ENCODE data around the gene HIF3A.

HIF3A gene

GRCh38 chr19:46330319-46330918 lies 33.6 kb downstream of the HIF3A start:
- DNase-seq (no peak), ATAC-seq (ENCODE audit: insufficient read depth, low read depth) (no peak)
- Histone ChIP-seq H3K79me2 (ENCODE audit: insufficient read depth, low read length) (no peaks in the 10 kb centered on the region), H3K27ac (ENCODE audit: low read length) (no peak overlapping the region), H3K4me3 (ENCODE audit: low read depth in 1 of 2, low read length in 2 of 2) (no peak overlapping the region), H3K9me3 (ENCODE audit: insufficient read depth, low read length, severe bottlenecking) (peaks cover 21% of the 10 kb centered on the region), H4K20me1 (ENCODE audit: insufficient read depth, low read length) (no peaks in the 10 kb centered on the region), H2AFZ (ENCODE audit: low read depth, low read length) (no peak overlapping the region), H3K4me1 (ENCODE audit: insufficient read depth, low read length) (no peaks in the 10 kb centered on the region), H3K36me3 (ENCODE audit: insufficient read depth, low read length) (no peaks in the 10 kb centered on the region), H3K4me2 (ENCODE audit: insufficient read depth, low read length) (no peak overlapping the region), H3K9ac (ENCODE audit: low read depth, low read length) (no peak overlapping the region), H3K27me3 (ENCODE audit: insufficient read depth, low read length, poor library complexity) (no peaks in the 10 kb centered on the region)
- TF ChIP-seq CTCF (IDR thresholded peaks at IDR 0.05; ENCODE audit: borderline replicate concordance, extremely low read depth, low read length, poor library complexity, severe bottlenecking) (no peak), EZH2 (IDR thresholded peaks at IDR 0.05; ENCODE audit: borderline replicate concordance, low read depth, low read length, severe bottlenecking) (no peak)

GRCh38 chr19:46337487-46337886 lies 40.6 kb downstream of the HIF3A start:
- Histone ChIP-seq H3K4me2 (ENCODE audit: insufficient read depth, low read length) (no peak overlapping the region), H3K79me2 (ENCODE audit: insufficient read depth, low read length) (no peaks in the 10 kb centered on the region), H3K9me3 (ENCODE audit: insufficient read depth, low read length, severe bottlenecking) (no peaks in the 10 kb centered on the region), H3K36me3 (ENCODE audit: insufficient read depth, low read length) (no peaks in the 10 kb centered on the region), H3K4me3 (ENCODE audit: low read depth in 1 of 2, low read length in 2 of 2) (no peak overlapping the region), H4K20me1 (ENCODE audit: insufficient read depth, low read length) (no peaks in the 10 kb centered on the region), H3K27ac (ENCODE audit: low read length) (no peak overlapping the region), H2AFZ (ENCODE audit: low read depth, low read length) (no peak overlapping the region), H3K9ac (ENCODE audit: low read depth, low read length) (no peak overlapping the region), H3K4me1 (ENCODE audit: insufficient read depth, low read length) (no peaks in the 10 kb centered on the region), H3K27me3 (ENCODE audit: insufficient read depth, low read length, poor library complexity) (peaks cover 4% of the 10 kb centered on the region)
- no peak for DNase-seq
- no peak for ATAC-seq (ENCODE audit: insufficient read depth, low read depth)
- TF ChIP-seq CTCF (IDR thresholded peaks at IDR 0.05; ENCODE audit: borderline replicate concordance, extremely low read depth, low read length, poor library complexity, severe bottlenecking) (no peak), EZH2 (IDR thresholded peaks at IDR 0.05; ENCODE audit: borderline replicate concordance, low read depth, low read length, severe bottlenecking) (no peak)

GRCh38 chr19:46339446-46339845 lies 42.6 kb downstream of the HIF3A start:
- Histone ChIP-seq H3K27me3 (ENCODE audit: insufficient read depth, low read length, poor library complexity) (peaks cover 4% of the 10 kb centered on the region), H2AFZ (ENCODE audit: low read depth, low read length) (no peak overlapping the region), H3K36me3 (ENCODE audit: insufficient read depth, low read length) (no peaks in the 10 kb centered on the region), H3K4me2 (ENCODE audit: insufficient read depth, low read length) (no peak overlapping the region), H3K27ac (ENCODE audit: low read length) (no peak overlapping the region), H4K20me1 (ENCODE audit: insufficient read depth, low read length) (no peaks in the 10 kb centered on the region), H3K9ac (ENCODE audit: low read depth, low read length) (no peak overlapping the region), H3K9me3 (ENCODE audit: insufficient read depth, low read length, severe bottlenecking) (no peaks in the 10 kb centered on the region), H3K79me2 (ENCODE audit: insufficient read depth, low read length) (no peaks in the 10 kb centered on the region), H3K4me1 (ENCODE audit: insufficient read depth, low read length) (no peaks in the 10 kb centered on the region), H3K4me3 (ENCODE audit: low read depth in 1 of 2, low read length in 2 of 2) (no peak overlapping the region)
- TF ChIP-seq EZH2 (IDR thresholded peaks at IDR 0.05; ENCODE audit: borderline replicate concordance, low read depth, low read length, severe bottlenecking) (no peak), CTCF (IDR thresholded peaks at IDR 0.05; ENCODE audit: borderline replicate concordance, extremely low read depth, low read length, poor library complexity, severe bottlenecking) (no peak)
- no peak for DNase-seq
- ATAC-seq (ENCODE audit: insufficient read depth, low read depth): no peak

Measured in DND-41 (cell line).